HepG2 (cell line): ENCODE data around the gene OTOGL. TPM values are rescaled to one million over a fixed set of nuclear protein-coding genes. Genes with fewer than 3 reads are reported as not detected.
"Not testable (repeated sequence)": the region's sequence is repeated elsewhere in the genome, so short reads cannot be mapped to it uniquely, and the experiment has no call there.

Source experiments
- ATAC-seq: fragments of 200-7000 bp; cut with Tn5 transposase; 3 replicates; pipeline ENCODE4 v1.9.1; 2020; ENCODE audit warnings: mild to moderate bottlenecking, moderate library complexity
- BruUV-seq: library from RNA; stranded (reverse); fragments of 400-500 nt; replicated peaks from 2 replicates; lab custom pipeline; 2021; lab: Mats Ljungman, UMichigan
- CTCF ChIA-PET: fragments of 300-600 bp; formaldehyde crosslinking; extraction: SDS; loops from one replicate; lab custom pipeline; 2021; ENCODE audit warnings: low total read pairs, inconsistent platforms, low intra/inter-chr PET ratio; lab: Yijun Ruan, JAX
- POLR2A ChIA-PET: fragments of 350-600 bp; sonication (Branson Sonifier 250); formaldehyde crosslinking; loops from one replicate; lab custom pipeline; 2020; ENCODE audit warnings: antibody characterized with exemption, inconsistent platforms; lab: Yijun Ruan, JAX
- DNase-seq: peaks from one replicate; pipeline ENCODE4 v3.0.0-alpha.2; 2015; ENCODE audit warnings: low spot score
- FAIRE-seq: peaks from 3 replicates; lab custom pipeline; 2011; peaks lifted over from hg19 to GRCh38; lab: Jason Lieb, UNC
- H2AFZ ChIP-seq: one replicate; pipeline ENCODE4 v1.6.1; 2011; ENCODE audit warnings: low read length, inconsistent platforms
- H3K27ac ChIP-seq: fragments of 300-600 bp; 3 replicates; pipeline ENCODE4 v1.8.0; 2011; ENCODE audit warnings: mixed run types, mild to moderate bottlenecking, mixed read lengths, low read length, inconsistent platforms; ENCODE audit not compliant: insufficient read depth; ENCODE audit errors: extremely low read length
- H3K27me3 ChIP-seq, 2 experiments: fragments of 200-600 bp in 1 of 2; 2 replicates in 1 of 2; 3 replicates in 1 of 2; pipeline versions ENCODE4 v1.6.0 to v1.8.0; 2011; ENCODE audit warnings: low read length in 2 of 2, mild to moderate bottlenecking in 2 of 2, moderate library complexity in 2 of 2, inconsistent platforms in 1 of 2; ENCODE audit not compliant: insufficient read depth in 2 of 2, control insufficient read depth in 1 of 2
- H3K36me3 ChIP-seq, 2 experiments: fragments of 200-600 bp in 1 of 2; replicated peaks in 1 of 2; 2 replicates in 1 of 2; 3 replicates in 1 of 2; pipeline versions ENCODE4 v1.5.1 to v1.8.0; 2011; ENCODE audit warnings: low read length in 2 of 2, inconsistent platforms in 1 of 2; ENCODE audit not compliant: insufficient read depth in 2 of 2, control insufficient read depth in 1 of 2
- H3K4me1 ChIP-seq: 2 replicates; pipeline ENCODE4 v1.5.1; 2012; ENCODE audit warnings: low read length, inconsistent platforms; ENCODE audit not compliant: insufficient read depth
- H3K4me2 ChIP-seq: 2 replicates; pipeline ENCODE4 v1.6.0; 2011; ENCODE audit warnings: low read depth, low read length, inconsistent platforms
- H3K4me3 ChIP-seq, 3 experiments: fragments of 200-600 bp in 1 of 3; sonication (generic), shearing (Covaris generic) in 1 of 3; replicated peaks in 1 of 3; 2 replicates each; pipeline ENCODE4 v1.5.1; 2011 to 2016; ENCODE audit warnings: low read length in 3 of 3, inconsistent platforms in 2 of 3, low read depth in 2 of 3, mild to moderate bottlenecking in 2 of 3, control low read depth in 1 of 3, mixed read lengths in 1 of 3; ENCODE audit not compliant: insufficient read depth in 1 of 3
- H3K79me2 ChIP-seq: one replicate; pipeline ENCODE4 v1.6.1; 2011; ENCODE audit warnings: low read length, inconsistent platforms; ENCODE audit not compliant: insufficient read depth
- H3K9ac ChIP-seq: 2 replicates; pipeline ENCODE4 v1.6.0; 2011; ENCODE audit warnings: mild to moderate bottlenecking, low read depth, low read length, inconsistent platforms; ENCODE audit not compliant: insufficient read depth
- H3K9me3 ChIP-seq: 2 replicates; pipeline ENCODE4 v1.5.1; 2012; ENCODE audit warnings: mild to moderate bottlenecking, low read length
- H4K20me1 ChIP-seq: 2 replicates; pipeline ENCODE4 v1.6.0; 2011; ENCODE audit warnings: inconsistent platforms, mild to moderate bottlenecking, low read length, moderate library complexity; ENCODE audit not compliant: insufficient read depth
- MAFF ChIP-seq: IDR thresholded peaks from 2 replicates; pipeline ENCODE4 v1.6.1; 2011; ENCODE audit warnings: low read depth, low read length, improper control_type of control experiment
- MAFK ChIP-seq, 2 experiments: IDR thresholded peaks in 1 of 2; conservative IDR thresholded peaks in 1 of 2; 2 replicates each; pipeline ENCODE4 v1.6.1; 2011; ENCODE audit warnings: improper control_type of control experiment in 2 of 2, low read length in 2 of 2
- PHF20 ChIP-seq: sonication (generic); formaldehyde crosslinking; IDR thresholded peaks from 2 replicates; pipeline ENCODE4 v1.5.0; 2020; ENCODE audit warnings: mild to moderate bottlenecking, missing genetic modification reagents
- PRDM4 ChIP-seq: sonication (generic); formaldehyde crosslinking; IDR thresholded peaks from 2 replicates; pipeline ENCODE4 v1.9.0; 2021; ENCODE audit warnings: missing genetic modification reagents, borderline replicate concordance
- SUZ12 ChIP-seq: fragments of 150-350 bp; IDR thresholded peaks from 2 replicates; pipeline ENCODE4 v1.6.1; 2014; ENCODE audit warnings: low read depth, low read length
- WGBS: methylation state at CpG from one replicate; pipeline ENCODE4 v1.1.6; 2017; ENCODE audit warnings: low lambda C conversion rate; 5-methylcytosine and 5-hydroxymethylcytosine counted together
- in situ Hi-C: cut with HindIII; loops from 2 replicates; pipeline ENCODE4 v1.10.0; 2017; ENCODE audit warnings: low pct_unique_long_range_greater_than_20kb; ENCODE audit not compliant: extremely low pct_ligation_motif_present
- intact Hi-C: fragments of 100-400 bp; cut with micrococcal nuclease; formaldehyde crosslinking; loops from one replicate; pipeline ENCODE4 v1.10.0; 2022; ENCODE audit not compliant: unreplicated experiment
- polyA plus RNA-seq, 8 experiments: library from polyadenylated mRNA; depleted of rRNA in 3 of 8; stranded (reverse) in 7 of 8; unstranded in 1 of 8; fragments of >200 nt; fragmentation: Illumina TruSeq in 4 of 8; extraction: Trizol in 4 of 8; gene quantifications; 2 replicates each; pipeline versions ENCODE4 v1.2.1 to v1.2.3, GENCODE V29; 2011 to 2016; ENCODE audit warnings: low read depth in 4 of 8, missing spikeins in 1 of 8, mixed read lengths in 1 of 8; ENCODE audit not compliant: insufficient read depth in 1 of 8
- total RNA-seq, 5 experiments: library from RNA; depleted of rRNA; stranded (reverse); fragments of >200 nt; fragmentation: Illumina TruSeq; extraction: Trizol; gene quantifications; 2 replicates each; pipeline ENCODE4 v1.2.3, GENCODE V29; 2016; ENCODE audit warnings: low read depth in 1 of 5

The OTOGL gene
- total and polyA plus RNA-seq, 2 of the 13 experiments (the other 11 are each of a cell fraction or from before 2014, with no cell fraction given) = not detected

- H3K9me3 ChIP-seq, ATAC-seq, H4K20me1 ChIP-seq, H3K4me1 ChIP-seq, intact Hi-C loops, FAIRE-seq, CTCF ChIA-PET, BruUV-seq, H3K27me3 ChIP-seq, H3K9ac ChIP-seq, H3K36me3 ChIP-seq, DNase-seq, in situ Hi-C loops, H3K4me2 ChIP-seq, H3K27ac ChIP-seq, H3K79me2 ChIP-seq, POLR2A ChIA-PET, H2AFZ ChIP-seq, H3K4me3 ChIP-seq: not testable (repeated sequence)
- WGBS = 75% methylated on average over 4 of the region's 4 CpGs
- TF ChIP-seq MAFK (conservative IDR thresholded peaks at IDR 0.05 in 1 of 2, IDR thresholded peaks at IDR 0.05 in 1 of 2; ENCODE audit: low read length in 2 of 2) (peak; percentile 87 to 96), MAFF (peak; percentile 94)
Observed at GRCh38 chr12:80227904-80228303, 128.6 kb downstream of the OTOGL start.

GRCh38 chr12:80230068-80230467, 130.7 kb downstream of the OTOGL start:
- BruUV-seq = no TSS peak
- DNase-seq = no peak
- Histone ChIP-seq H3K27me3 (no peaks in the 10 kb centered on the region), H3K4me1 (no peaks in the 10 kb centered on the region), H4K20me1 (no peaks in the 10 kb centered on the region), H2AFZ (no peak overlapping the region), H3K9ac (no peak overlapping the region), H3K36me3 (no peaks in the 10 kb centered on the region), H3K27ac (no peak overlapping the region), H3K9me3 (no peaks in the 10 kb centered on the region), H3K4me3 (no peak overlapping the region), H3K79me2 (no peaks in the 10 kb centered on the region), H3K4me2 (no peak overlapping the region)
- TF ChIP-seq SUZ12 = no peak
- TF ChIP-seq PRDM4 (CRISPR knock-in tag) = peak; percentile 83; the same call in 1 of the 2 replicates
- TF ChIP-seq PHF20 (CRISPR knock-in tag) = no peak
- 0% methylated on average over 3 of the region's 3 CpGs for WGBS
- in situ Hi-C loops = no loop called here
- no peak for FAIRE-seq
- ATAC-seq = no peak
- ChIA-PET CTCF (no interaction called here), POLR2A (no interaction called here)
- intact Hi-C loops = no loop called here
